Measurements from ENCODE around the gene BNIP5. TPM values are rescaled to one million over a fixed set of nuclear protein-coding genes. Genes with fewer than 3 reads are reported as not detected.

The BNIP5 gene
- total RNA-seq, 2 experiments from 2014 or later: not detected

- Histone ChIP-seq H3K4me2 (ENCODE audit: low read length) (no peak overlapping the region), H3K9me3 (ENCODE audit: low read length) (no peaks in the 10 kb centered on the region), H3K27ac (ENCODE audit: low read depth, low read length, poor library complexity, severe bottlenecking) (no peak overlapping the region), H2AFZ (ENCODE audit: low read length) (no peak overlapping the region), H3K4me3 (ENCODE audit: low read depth, low read length, poor library complexity, severe bottlenecking) (no peak overlapping the region), H3K79me2 (ENCODE audit: insufficient read depth, low read depth, low read length) (no peaks in the 10 kb centered on the region), H4K20me1 (ENCODE audit: insufficient read depth, low read length) (no peaks in the 10 kb centered on the region), H3K36me3 (ENCODE audit: insufficient read depth, low read length) (no peaks in the 10 kb centered on the region), H3K9me2 (ENCODE audit: insufficient read depth, low read length) (no peaks in the 10 kb centered on the region), H3K4me1 (ENCODE audit: insufficient read depth, low read length, poor library complexity, severe bottlenecking) (peaks cover 16% of the 10 kb centered on the region)
- intact Hi-C loops (cut with micrococcal nuclease; ENCODE audit: unreplicated experiment): no loop called here
- CTCF ChIA-PET (ENCODE audit: unreplicated experiment): interaction anchor here (0.8 kb wide), 1 partner anchor 23 kb away, joined by 3 read pairs; no protein-coding TSS in a partner anchor
- no peak for TF ChIP-seq EZH2phosphoT487 (IDR thresholded peaks at IDR 0.05; ENCODE audit: borderline replicate concordance, low read depth, low read length)
- no peak for TF ChIP-seq CTCF (conservative IDR thresholded peaks at IDR 0.05; ENCODE audit: low read length)
- DNase-seq (ENCODE audit: low spot score): no peak
- POLR2A ChIA-PET: no interaction called here
- BruUV-seq (replicated peaks): no TSS peak
These were observed 19.1 kb downstream of the BNIP5 start for GRCh38 chr6:36317623-36318022.

GRCh38 chr6:36315921-36316320 lies 20.8 kb downstream of the BNIP5 start:
- no peak overlapping the region for H2AFZ ChIP-seq (ENCODE audit: low read length)
- intact Hi-C loops (cut with micrococcal nuclease; ENCODE audit: unreplicated experiment): no loop called here
- H3K4me2 ChIP-seq (ENCODE audit: low read length): no peak overlapping the region
- no TSS peak for BruUV-seq (replicated peaks)
- peaks cover 19% of the 10 kb centered on the region for H3K4me1 ChIP-seq (ENCODE audit: insufficient read depth, low read length, poor library complexity, severe bottlenecking)
- no peaks in the 10 kb centered on the region for H3K9me2 ChIP-seq (ENCODE audit: insufficient read depth, low read length)
- H3K79me2 ChIP-seq (ENCODE audit: insufficient read depth, low read depth, low read length): no peaks in the 10 kb centered on the region
- TF ChIP-seq EZH2phosphoT487 (IDR thresholded peaks at IDR 0.05; ENCODE audit: borderline replicate concordance, low read depth, low read length) (no peak), CTCF (conservative IDR thresholded peaks at IDR 0.05; ENCODE audit: low read length) (no peak)
- H3K9me3 ChIP-seq (ENCODE audit: low read length): no peaks in the 10 kb centered on the region
- no peak overlapping the region for H3K4me3 ChIP-seq (ENCODE audit: low read depth, low read length, poor library complexity, severe bottlenecking)
- no peaks in the 10 kb centered on the region for H4K20me1 ChIP-seq (ENCODE audit: insufficient read depth, low read length)
- no peak overlapping the region for H3K27ac ChIP-seq (ENCODE audit: low read depth, low read length, poor library complexity, severe bottlenecking)
- H3K36me3 ChIP-seq (ENCODE audit: insufficient read depth, low read length): no peaks in the 10 kb centered on the region
- POLR2A ChIA-PET: no interaction called here
- no peak for DNase-seq (ENCODE audit: low spot score)
- CTCF ChIA-PET (ENCODE audit: unreplicated experiment): no interaction called here

GRCh38 chr6:36314221-36315014 lies 22.3 kb downstream of the BNIP5 start:
- no peaks in the 10 kb centered on the region for H3K9me2 ChIP-seq (ENCODE audit: insufficient read depth, low read length)
- H3K79me2 ChIP-seq (ENCODE audit: insufficient read depth, low read depth, low read length): no peaks in the 10 kb centered on the region
- H3K27ac ChIP-seq (ENCODE audit: low read depth, low read length, poor library complexity, severe bottlenecking): no peak overlapping the region
- no peaks in the 10 kb centered on the region for H3K9me3 ChIP-seq (ENCODE audit: low read length)
- DNase-seq (ENCODE audit: low spot score): no peak
- 0 out of 2 replicates have a peak overlapping the region, but pooled peaks have one; percentile 91 for H2AFZ ChIP-seq (ENCODE audit: low read length)
- intact Hi-C loops (cut with micrococcal nuclease; ENCODE audit: unreplicated experiment): no loop called here
- H3K36me3 ChIP-seq (ENCODE audit: insufficient read depth, low read length): no peaks in the 10 kb centered on the region
- no peak overlapping the region for H3K4me2 ChIP-seq (ENCODE audit: low read length)
- H4K20me1 ChIP-seq (ENCODE audit: insufficient read depth, low read length): no peaks in the 10 kb centered on the region
- TF ChIP-seq CTCF (conservative IDR thresholded peaks at IDR 0.05; ENCODE audit: low read length) (no peak), EZH2phosphoT487 (IDR thresholded peaks at IDR 0.05; ENCODE audit: borderline replicate concordance, low read depth, low read length) (no peak)
- ChIA-PET CTCF (ENCODE audit: unreplicated experiment) (interaction anchor here (0.6 kb wide), 1 partner anchor 29 kb away, joined by 3 read pairs; no protein-coding TSS in a partner anchor), POLR2A (interaction anchor here (0.6 to 0.7 kb wide), 2 partner anchors 125 to 179 kb away, joined by 3 read pairs; no protein-coding TSS in a partner anchor)
- no peak overlapping the region for H3K4me3 ChIP-seq (ENCODE audit: low read depth, low read length, poor library complexity, severe bottlenecking)
- no TSS peak for BruUV-seq (replicated peaks)
- peaks cover 19% of the 10 kb centered on the region for H3K4me1 ChIP-seq (ENCODE audit: insufficient read depth, low read length, poor library complexity, severe bottlenecking)
